HUDEP-2 (cell line): ENCODE measurements around the gene GPR148.
"Not testable (repeated sequence)": the region's sequence is repeated elsewhere in the genome, so short reads cannot be mapped to it uniquely, and the experiment has no call there.

Source experiments
- DNase-seq, 76 experiments: peaks; one replicate each; lab custom pipeline; 2025; ENCODE audit not compliant: unreplicated experiment in 76 of 76; lab: John Stamatoyannopoulos, UW

Gene GPR148, protein sequence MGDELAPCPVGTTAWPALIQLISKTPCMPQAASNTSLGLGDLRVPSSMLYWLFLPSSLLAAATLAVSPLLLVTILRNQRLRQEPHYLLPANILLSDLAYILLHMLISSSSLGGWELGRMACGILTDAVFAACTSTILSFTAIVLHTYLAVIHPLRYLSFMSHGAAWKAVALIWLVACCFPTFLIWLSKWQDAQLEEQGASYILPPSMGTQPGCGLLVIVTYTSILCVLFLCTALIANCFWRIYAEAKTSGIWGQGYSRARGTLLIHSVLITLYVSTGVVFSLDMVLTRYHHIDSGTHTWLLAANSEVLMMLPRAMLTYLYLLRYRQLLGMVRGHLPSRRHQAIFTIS

DNA sequence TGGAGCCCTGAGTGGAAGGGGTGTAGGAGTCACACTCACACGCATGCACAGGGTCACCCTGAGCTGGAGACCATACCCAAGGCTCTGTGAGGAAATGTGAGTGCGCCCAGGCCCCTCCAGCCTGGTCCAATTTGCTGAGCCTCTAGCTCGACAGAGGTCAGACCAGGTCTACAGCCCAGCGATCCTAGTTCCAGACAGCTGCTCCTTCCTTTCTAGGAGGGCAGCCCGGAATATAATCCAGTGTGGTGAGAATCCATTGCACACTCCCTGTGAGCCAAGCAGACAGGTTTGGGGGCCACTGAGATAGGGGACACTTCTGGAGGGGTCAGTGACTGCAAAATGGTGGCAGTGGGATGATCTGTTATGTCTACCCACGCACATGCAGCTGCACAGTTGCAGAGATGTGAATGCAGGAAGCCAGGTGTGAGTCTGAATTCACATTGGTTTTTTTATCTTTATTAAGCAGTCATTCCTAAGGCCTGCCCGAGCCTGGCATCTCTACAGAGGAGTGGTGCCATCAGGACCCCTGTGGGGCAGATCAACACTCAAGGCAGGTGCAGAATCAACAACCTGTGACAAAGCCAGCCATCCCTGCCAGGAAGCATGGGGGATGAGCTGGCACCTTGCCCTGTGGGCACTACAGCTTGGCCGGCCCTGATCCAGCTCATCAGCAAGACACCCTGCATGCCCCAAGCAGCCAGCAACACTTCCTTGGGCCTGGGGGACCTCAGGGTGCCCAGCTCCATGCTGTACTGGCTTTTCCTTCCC, at the start of gene GPR148:
Gene GPR148 (plus strand): TSS at position 522 of the 768 bp plus-strand sequence. CDS start 82 bp downstream, at position 604.
- DNase-seq: no peak

DNA sequence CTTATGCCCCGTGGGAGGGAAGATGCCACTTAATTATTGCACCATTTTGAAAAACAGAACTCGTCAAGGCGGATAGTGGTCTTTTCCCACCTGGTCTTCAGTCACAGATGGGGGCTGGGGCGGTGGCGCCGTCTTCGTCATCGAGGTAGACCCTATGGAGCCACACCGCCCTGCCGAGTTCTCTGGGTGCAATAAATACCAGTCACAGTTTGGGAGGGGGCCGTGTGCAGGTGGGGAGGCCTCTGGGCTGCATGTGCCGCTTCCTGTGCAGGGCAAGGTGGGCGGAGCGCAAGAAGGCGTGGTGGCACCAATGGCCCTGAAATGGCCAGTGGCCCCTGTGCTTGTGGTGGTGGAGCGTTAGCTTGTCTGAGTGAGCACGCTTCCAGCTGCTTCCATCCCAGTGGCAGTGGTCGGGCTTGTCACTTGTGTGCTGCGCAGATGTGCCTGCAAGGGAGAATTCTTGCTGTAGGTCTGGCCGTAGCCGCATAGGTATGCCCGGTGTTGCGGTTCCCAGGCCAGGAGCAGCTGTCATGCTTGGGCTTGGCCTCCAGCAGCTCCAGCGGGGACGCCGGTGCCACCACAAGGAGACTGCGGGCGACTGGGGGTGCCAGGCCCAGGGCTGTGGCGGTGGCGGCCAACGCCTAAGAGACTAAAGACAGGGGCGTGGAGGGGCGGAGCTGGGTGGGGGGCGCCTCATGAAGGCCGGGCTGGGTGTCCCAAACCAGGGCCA, 36.7 kb upstream of the GPR148 start:
- not testable (repeated sequence) for DNase-seq

DNA sequence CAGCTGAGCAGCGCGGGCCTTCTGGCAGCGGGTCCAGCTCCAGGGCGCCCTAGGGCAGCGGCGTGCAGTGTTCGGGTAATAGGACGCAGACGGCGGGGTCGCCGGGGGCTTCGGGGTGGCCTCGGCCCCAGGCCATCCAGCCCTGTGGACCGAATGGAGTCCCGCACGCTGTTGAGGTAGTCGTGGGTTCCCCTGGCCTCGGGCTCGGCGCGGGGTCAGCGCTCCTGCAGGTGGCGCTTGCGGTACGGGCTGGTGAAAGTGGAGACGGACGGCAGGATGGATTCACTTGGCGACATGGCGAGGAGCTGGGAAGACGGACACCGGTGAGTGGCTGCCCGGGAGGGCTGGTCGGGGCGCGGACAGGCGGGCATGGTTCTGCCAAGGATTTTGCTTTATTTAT, 35.4 kb upstream of the GPR148 start:
- DNase-seq: not testable (repeated sequence)

DNA sequence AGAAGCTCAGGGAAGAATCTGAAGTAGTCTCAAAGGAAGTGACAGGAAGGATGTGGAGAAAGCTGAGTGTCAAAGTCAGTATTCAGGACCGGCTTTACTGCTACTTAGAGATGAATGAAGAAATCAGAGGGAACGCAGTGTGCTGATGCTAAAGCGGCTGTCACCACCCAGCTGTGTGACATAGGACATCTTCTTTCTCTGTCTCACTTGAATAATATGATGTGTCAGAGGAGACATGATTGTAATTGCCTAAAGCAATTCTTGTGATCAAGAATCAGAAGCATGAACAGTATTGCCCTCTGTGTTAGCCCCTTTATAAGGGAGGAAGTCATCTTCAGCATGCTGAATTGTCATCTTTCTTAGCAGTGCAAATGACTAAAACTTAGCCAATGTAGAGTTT, 25.6 kb upstream of the GPR148 start:
- not testable (repeated sequence) for DNase-seq

DNA sequence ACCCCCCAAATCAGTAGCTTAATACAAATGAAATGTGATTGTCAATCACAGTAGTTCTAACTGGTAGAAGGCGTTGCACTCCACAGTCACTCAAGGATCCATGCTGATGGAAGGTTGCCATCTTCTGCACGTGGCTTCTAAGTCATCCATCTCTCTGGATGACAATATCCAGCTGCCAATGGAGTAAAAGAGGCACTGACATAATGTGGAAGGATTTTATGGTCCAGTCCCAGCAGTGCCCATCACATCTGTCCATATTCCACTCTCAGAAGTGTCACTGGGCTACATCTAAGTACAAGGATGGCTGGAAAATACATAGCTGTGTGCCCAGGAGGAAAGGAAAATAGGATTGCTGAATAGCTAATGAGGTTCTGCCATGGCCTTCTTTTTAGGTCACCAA, 14.1 kb upstream of the GPR148 start:
- DNase-seq: not testable (repeated sequence)

DNA sequence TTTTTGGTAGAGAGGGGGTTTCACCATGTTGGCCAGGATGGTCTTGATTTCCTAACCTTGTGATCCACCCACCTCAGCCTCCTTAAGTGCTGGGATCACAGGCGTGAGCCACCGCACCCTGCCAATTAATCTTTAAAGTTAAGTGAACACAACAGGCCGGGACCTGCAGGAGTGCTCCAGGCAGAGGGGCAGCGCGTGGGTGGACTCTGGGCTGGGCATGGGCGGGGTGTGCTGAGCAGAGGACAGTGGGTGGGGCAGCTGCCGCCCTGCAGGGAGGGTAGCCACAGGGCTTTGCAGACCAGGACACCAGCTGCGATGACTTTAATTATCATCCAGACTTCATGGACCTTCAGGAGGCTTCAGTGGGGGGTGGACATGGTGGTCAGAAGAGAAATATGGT, 8.8 kb upstream of the GPR148 start:
- peak in 1 of 76 experiments; percentile 16 for DNase-seq

DNA sequence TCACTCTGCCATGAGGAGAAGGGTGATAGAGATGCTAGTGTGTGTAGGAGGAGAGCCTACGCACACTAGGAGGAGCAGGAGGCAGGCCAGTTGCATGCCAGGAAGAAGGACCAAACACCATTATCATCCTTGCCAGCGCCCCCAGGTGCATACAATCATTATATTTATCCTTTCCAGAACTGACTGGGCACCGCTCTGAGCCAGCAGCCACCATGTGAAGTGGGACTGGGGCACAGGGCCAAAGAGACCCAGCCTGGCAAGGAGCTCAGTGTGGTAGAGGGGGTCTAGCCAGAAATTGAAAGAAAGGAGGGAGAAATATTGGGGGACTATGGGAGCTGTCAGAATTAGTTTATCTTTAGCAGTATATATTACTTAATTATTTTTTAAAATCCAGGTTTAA, 8.3 kb upstream of the GPR148 start:
- no peak for DNase-seq

DNA sequence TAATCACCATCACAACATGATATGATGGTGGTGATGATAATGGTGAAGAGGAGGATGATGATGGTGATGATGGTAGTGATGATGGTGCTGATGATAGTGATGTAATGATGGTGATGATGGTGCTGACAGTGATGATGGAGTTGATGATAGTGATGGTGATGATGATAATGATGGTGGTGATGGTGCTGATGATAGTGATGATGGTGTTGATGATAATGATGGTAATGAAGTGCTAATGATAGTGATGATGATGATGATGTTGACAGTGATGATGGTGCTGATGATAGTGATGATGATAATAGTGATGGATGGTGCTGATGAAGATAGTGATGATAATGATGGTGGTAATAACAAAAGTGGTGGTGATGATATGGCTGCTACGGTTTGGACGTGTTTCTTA, 4.4 kb upstream of the GPR148 start:
- no peak for DNase-seq

DNA sequence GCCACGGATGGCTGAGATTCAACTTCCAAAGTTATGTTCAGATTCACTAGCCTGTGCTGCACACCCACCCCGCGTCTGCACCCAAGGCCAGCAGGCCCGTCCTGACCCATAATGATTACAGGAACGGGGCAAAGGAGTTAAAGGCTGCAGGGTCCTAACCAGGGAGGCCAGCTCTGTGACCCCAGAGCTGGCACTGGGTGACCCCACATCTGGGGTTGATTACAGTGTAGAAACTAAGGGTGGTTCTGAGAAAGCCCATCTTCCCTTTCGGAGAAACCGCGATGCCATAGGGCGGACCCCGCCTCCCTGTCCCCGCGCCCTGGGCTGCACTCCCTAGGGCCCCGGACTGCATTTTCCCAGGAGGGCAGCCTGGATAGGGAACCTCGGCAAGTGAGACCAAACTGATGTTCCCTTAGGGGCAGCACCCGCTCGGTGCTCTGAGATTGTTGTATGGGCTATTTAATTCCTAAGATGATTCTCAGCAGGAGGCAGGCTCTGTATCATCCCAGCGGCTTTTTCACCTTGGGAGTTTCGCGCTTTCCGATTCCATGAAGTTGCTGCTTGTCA, 2.2 kb upstream of the GPR148 start:
- DNase-seq: no peak

DNA sequence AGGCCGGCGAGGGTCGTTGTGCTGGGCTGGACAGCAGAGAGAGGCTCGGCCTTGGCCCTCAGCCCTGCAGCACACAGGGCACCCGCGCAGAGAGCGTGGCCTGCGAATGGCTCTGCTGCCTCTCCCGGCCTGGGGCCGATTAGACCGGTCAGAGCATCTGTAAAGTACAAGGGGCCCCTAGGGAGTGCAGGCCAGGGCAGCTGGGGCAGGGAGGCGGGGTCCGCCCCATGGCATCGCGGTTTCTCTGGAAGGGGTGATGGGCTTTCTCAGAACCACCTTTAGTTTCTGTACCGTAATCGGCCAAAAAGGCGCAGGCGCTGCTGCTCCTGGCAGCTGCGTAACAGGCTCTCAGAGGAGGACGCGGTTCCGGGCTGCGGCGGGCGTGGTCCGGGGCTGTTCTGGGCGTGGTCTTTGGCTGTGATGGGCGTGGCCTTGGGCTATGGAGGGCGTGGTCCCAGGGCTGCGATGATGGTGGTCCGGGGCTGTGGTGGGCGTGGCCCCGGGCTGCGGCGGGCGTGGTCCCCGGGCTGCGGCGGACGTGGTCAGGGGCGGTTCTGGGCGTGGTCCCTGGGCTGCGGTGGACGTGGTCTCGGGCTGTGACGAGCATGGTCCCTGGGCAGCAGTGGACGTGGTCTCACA, 1.5 kb upstream of the GPR148 start:
- peak in 71 of 76 experiments; percentile 3 to 85 (median 60) for DNase-seq

DNA sequence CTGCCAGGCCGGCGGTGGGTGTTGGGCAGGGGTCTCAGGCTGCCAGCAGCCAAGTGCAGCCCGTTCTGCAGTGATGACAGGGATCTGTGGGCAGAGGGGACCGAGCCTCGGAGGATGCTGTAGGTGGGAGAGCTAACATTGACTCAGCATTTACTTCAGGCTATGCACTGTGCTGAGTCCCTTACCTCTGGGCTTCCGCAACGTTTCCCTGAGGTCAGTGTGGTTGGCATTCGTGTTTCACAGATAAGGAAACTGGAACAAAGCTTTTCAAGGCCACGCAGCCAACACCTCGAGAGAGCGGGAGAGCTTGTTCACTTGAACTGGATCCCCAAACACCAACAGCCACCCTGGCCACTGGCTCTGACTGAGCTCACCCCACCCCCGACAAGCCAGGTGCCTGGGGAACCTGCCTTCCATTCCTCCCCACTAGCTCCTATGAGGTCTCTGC, 839 bp upstream of the GPR148 start:
- DNase-seq: peak in 5 of 76 experiments; percentile 4 to 20 (median 9)

DNA sequence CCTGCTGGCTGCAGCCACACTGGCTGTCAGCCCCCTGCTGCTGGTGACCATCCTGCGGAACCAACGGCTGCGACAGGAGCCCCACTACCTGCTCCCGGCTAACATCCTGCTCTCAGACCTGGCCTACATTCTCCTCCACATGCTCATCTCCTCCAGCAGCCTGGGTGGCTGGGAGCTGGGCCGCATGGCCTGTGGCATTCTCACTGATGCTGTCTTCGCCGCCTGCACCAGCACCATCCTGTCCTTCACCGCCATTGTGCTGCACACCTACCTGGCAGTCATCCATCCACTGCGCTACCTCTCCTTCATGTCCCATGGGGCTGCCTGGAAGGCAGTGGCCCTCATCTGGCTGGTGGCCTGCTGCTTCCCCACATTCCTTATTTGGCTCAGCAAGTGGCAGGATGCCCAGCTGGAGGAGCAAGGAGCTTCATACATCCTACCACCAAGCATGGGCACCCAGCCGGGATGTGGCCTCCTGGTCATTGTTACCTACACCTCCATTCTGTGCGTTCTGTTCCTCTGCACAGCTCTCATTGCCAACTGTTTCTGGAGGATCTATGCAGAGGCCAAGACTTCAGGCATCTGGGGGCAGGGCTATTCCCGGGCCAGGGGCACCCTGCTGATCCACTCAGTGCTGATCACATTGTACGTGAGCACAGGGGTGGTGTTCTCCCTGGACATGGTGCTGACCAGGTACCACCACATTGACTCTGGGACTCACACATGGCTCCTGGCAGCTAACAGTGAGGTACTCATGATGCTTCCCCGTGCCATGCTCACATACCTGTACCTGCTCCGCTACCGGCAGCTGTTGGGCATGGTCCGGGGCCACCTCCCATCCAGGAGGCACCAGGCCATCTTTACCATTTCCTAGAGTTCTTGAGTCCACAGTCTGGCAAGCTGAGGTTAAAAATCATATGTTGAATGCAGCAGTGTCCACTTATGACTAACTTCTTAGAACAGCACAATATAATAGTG, 741 bp downstream of the GPR148 start:
- DNase-seq: no peak

DNA sequence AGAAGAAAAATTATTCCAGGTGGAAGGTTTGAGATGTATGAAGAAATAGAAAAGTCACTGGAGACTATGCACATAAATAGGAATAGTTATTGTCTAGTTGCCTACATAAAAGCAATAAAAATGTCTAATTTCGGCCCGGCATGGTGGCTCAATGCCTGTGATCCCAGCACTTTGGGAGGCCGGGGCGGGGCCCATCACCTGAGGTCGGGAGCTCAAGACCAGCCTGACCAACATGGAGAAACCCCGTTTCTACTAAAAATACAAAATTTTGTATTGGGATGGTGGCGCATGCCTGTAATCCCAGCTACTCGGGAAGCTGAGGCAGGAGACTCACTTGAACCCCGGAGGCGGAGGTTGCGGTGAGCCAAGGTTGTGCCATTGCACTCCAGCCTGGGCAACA, 3.4 kb downstream of the GPR148 start:
- DNase-seq: not testable (repeated sequence)

DNA sequence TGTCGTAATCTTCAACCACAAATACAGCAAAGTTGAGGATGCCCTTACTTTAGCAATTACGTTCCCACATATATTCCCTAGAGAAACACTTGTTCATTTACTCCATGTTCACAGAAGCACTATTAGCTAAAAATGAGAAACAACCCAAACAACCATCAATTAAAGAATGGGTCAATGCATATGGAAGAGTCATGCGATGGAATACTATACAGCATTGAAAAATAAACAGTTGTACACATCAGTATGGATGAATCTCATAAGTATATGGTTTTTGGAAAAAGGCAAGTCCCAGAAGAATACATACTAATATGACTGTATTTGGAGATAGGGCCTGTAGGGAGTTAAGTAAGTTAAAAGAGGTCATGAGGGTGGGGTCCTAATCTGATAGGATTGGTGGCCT, 6.3 kb downstream of the GPR148 start:
- DNase-seq: no peak

DNA sequence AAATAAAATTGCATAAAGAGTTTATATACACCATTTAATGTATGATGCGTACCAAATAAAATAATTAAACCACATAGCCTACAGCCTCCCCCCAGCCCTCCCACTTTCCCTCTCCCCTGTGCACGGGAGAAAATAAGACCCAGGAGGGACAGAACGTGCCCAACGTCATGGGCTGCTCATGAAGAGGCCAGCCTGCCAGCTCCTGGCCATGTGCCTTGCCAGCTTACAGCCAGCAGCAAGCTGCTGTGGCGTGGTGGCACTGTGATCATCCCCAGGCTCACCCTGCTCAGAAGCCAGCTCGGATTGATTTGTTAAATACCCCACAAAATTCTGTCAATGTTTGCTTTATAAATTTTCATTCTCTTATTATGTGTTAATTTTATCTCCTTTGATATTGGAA, 7.6 kb downstream of the GPR148 start:
- DNase-seq: no peak

DNA sequence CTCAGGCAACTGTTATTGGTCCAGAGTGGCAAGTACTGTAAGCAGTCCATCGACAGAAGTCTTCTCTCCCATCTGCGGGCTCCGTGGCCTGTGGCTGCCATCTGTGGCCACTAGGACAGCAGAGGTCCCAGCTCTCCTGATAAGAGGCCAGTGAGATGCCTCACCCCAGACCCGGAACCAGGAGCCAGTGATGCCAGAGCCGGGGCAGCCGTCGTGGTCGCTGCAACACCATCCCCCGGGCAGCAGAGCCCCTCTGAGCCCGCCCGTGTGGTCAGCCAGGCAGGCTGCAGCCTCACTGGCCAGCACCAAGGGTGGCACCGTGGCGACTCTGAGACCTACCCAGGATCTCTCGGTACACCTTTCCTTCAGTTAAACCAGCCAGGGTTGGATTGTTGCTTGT, 8.7 kb downstream of the GPR148 start:
- DNase-seq: no peak

DNA sequence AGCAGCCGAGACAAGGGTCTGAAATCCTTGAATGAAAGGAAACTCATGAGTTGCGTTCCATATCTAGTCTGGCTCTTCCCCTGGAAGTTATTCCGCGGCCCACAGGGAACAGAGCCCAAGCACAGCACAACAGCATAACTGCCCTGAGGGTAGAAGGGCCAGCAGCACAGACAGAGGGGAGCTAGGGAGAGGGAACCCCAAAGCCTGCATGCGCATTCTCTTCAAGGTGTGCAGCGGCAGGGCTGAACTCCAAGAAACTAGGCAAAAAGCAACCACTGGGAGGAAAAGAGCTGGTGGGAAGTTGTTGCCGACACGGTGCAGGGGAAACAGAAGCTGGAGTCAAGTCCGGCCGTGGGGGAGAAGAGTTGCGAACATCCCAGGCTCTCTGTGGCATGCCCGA, 11.8 kb downstream of the GPR148 start:
- DNase-seq: no peak

DNA sequence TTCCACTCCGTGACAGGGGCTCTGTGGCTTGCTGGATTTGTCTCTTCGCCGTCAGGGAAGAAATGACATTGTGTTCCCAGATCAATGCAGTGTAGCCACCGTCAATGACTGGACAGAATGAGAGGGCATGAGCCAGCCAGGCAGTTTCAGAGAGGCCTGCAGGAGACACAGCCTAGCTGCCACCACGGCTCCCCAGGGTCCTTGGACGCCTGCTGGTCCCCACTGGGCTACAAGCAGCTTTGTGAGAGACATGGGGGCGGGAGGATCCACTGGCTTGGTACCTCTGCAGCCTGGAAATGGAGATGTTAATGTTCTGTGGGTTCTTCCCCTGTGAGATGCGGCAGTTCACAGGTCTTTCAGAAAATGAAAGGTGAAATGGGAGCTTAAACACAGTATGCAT, 14.4 kb downstream of the GPR148 start:
- DNase-seq: no peak
